ENCODE data around the gene SMYD5. TPM values are rescaled to one million over a fixed set of nuclear protein-coding genes. Genes with fewer than 3 reads are reported as not detected.

SMYD5 gene
- total RNA-seq, 1 donor from 2014 or later = 17.0 TPM

- DNase-seq = no peak
- TF ChIP-seq CTCF (IDR thresholded peaks at IDR 0.05; ENCODE audit: partially characterized antibody, unreplicated experiment) = no peak
- no peak overlapping the region for H3K27ac Mint-ChIP-seq (ENCODE audit: unreplicated experiment)
- H3K4me3 Mint-ChIP-seq (ENCODE audit: unreplicated experiment) = no peak overlapping the region
- no peaks in the 10 kb centered on the region for H3K36me3 Mint-ChIP-seq (ENCODE audit: unreplicated experiment)
- peaks cover 3% of the 10 kb centered on the region for H3K9me3 Mint-ChIP-seq (ENCODE audit: unreplicated experiment)
- H3K4me1 Mint-ChIP-seq (ENCODE audit: low read depth, unreplicated experiment) = peaks cover 3% of the 10 kb centered on the region
- no peaks in the 10 kb centered on the region for H3K27me3 Mint-ChIP-seq (ENCODE audit: unreplicated experiment)
Measured at GRCh38 chr2:73250872-73251846, 37.1 kb downstream of the SMYD5 start.

- Mint-ChIP-seq H3K4me1 (ENCODE audit: low read depth, unreplicated experiment) (peaks cover 3% of the 10 kb centered on the region), H3K4me3 (ENCODE audit: unreplicated experiment) (no peak overlapping the region), H3K27me3 (ENCODE audit: unreplicated experiment) (no peaks in the 10 kb centered on the region), H3K9me3 (ENCODE audit: unreplicated experiment) (peaks cover 3% of the 10 kb centered on the region), H3K27ac (ENCODE audit: unreplicated experiment) (no peak overlapping the region), H3K36me3 (ENCODE audit: unreplicated experiment) (no peaks in the 10 kb centered on the region)
- TF ChIP-seq CTCF (IDR thresholded peaks at IDR 0.05; ENCODE audit: partially characterized antibody, unreplicated experiment) = no peak
- no peak for DNase-seq
Measured at GRCh38 chr2:73252238-73253027, 38.4 kb downstream of the SMYD5 start.

GRCh38 chr2:73253400-73253799, 39.4 kb downstream of the SMYD5 start:
- Mint-ChIP-seq H3K4me1 (ENCODE audit: low read depth, unreplicated experiment) (peaks cover 3% of the 10 kb centered on the region), H3K36me3 (ENCODE audit: unreplicated experiment) (no peaks in the 10 kb centered on the region), H3K27ac (ENCODE audit: unreplicated experiment) (no peak overlapping the region), H3K4me3 (ENCODE audit: unreplicated experiment) (no peak overlapping the region), H3K9me3 (ENCODE audit: unreplicated experiment) (peaks cover 3% of the 10 kb centered on the region), H3K27me3 (ENCODE audit: unreplicated experiment) (no peaks in the 10 kb centered on the region)
- DNase-seq = no peak
- TF ChIP-seq CTCF (IDR thresholded peaks at IDR 0.05; ENCODE audit: partially characterized antibody, unreplicated experiment) = no peak

- H3K36me3 Mint-ChIP-seq (ENCODE audit: unreplicated experiment) = no peaks in the 10 kb centered on the region
- H3K9me3 Mint-ChIP-seq (ENCODE audit: unreplicated experiment) = peaks cover 3% of the 10 kb centered on the region
Measured at GRCh38 chr2:73253901-73254300, 39.9 kb downstream of the SMYD5 start.

More at GRCh38 chr2:73253901-73254300, 39.9 kb downstream of the SMYD5 start:
- Mint-ChIP-seq H3K27me3 (ENCODE audit: unreplicated experiment) (no peaks in the 10 kb centered on the region), H3K4me3 (ENCODE audit: unreplicated experiment) (no peak overlapping the region), H3K27ac (ENCODE audit: unreplicated experiment) (no peak overlapping the region), H3K4me1 (ENCODE audit: low read depth, unreplicated experiment) (peaks cover 3% of the 10 kb centered on the region)
- DNase-seq = no peak
- TF ChIP-seq CTCF (IDR thresholded peaks at IDR 0.05; ENCODE audit: partially characterized antibody, unreplicated experiment) = no peak
